Measurements from ENCODE around the gene UBA7.

UBA7 gene

DNA sequence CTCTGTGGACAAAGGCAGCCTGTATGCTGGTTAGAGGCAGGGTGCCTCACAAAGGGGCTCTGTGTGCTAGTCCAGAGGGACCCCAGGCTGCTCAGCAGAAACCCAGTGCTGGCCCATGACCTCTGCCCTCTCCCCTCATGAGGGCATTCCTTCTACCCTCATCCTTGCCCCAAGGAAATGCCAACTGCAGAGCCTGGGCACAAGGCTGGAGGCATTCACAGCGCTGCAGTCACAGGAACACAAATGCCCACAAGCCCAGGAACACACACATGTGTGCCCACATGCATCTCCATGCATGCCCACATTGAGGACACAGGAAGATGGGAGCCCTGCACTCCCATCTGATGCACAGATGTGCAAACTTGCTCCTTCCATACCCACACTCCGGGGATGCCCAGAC is 6.9 kb downstream of the UBA7 start:
- Histone ChIP-seq H3K4me3 (ENCODE audit: low read depth, low read length) (no peak overlapping the region), H3K36me3 (no peaks in the 10 kb centered on the region), H3K27ac (no peak overlapping the region), H3K9me3 (ENCODE audit: severe bottlenecking) (no peaks in the 10 kb centered on the region), H3K27me3 (ENCODE audit: insufficient read depth, low read depth, severe bottlenecking) (peaks cover 7% of the 10 kb centered on the region)
- TF ChIP-seq, protein P1, sequence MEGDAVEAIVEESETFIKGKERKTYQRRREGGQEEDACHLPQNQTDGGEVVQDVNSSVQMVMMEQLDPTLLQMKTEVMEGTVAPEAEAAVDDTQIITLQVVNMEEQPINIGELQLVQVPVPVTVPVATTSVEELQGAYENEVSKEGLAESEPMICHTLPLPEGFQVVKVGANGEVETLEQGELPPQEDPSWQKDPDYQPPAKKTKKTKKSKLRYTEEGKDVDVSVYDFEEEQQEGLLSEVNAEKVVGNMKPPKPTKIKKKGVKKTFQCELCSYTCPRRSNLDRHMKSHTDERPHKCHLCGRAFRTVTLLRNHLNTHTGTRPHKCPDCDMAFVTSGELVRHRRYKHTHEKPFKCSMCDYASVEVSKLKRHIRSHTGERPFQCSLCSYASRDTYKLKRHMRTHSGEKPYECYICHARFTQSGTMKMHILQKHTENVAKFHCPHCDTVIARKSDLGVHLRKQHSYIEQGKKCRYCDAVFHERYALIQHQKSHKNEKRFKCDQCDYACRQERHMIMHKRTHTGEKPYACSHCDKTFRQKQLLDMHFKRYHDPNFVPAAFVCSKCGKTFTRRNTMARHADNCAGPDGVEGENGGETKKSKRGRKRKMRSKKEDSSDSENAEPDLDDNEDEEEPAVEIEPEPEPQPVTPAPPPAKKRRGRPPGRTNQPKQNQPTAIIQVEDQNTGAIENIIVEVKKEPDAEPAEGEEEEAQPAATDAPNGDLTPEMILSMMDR (IDR thresholded peaks at IDR 0.05; ENCODE audit: low read depth, low read length): no peak
- DNase-seq: no peak

GRCh38 chr3:49805897-49806701 is 7.7 kb downstream of the UBA7 start:
- DNase-seq: no peak
- Histone ChIP-seq H3K36me3 (no peaks in the 10 kb centered on the region), H3K4me3 (ENCODE audit: low read depth, low read length) (no peak overlapping the region), H3K27ac (no peak overlapping the region), H3K27me3 (ENCODE audit: insufficient read depth, low read depth, severe bottlenecking) (peaks cover 7% of the 10 kb centered on the region), H3K9me3 (ENCODE audit: severe bottlenecking) (no peaks in the 10 kb centered on the region)
- TF ChIP-seq, protein P1 (IDR thresholded peaks at IDR 0.05; ENCODE audit: low read depth, low read length): no peak

DNA sequence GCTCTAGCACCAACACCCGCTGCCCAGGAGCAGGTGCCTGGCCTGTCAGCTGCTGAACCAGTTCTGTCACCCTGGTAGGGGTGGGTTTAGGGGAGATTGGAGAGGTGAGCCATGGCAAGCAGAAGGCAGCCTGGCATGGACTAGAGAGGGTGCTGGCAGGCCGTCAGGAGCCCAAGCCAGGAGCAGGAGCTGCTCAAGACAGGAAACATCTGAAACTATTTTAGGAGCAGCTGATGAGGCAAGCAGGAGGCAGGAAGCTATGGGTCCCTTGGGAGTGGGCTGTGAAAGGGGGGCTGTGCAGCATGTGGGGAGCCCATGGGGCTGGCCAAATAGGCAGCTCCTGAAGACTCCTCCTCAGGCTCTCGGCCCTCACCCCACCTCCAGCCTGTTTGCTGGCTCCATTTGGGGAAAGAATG is 8.4 kb downstream of the UBA7 start:
- no peaks in the 10 kb centered on the region for H3K9me3 ChIP-seq (ENCODE audit: severe bottlenecking)
- peaks cover 7% of the 10 kb centered on the region for H3K27me3 ChIP-seq (ENCODE audit: insufficient read depth, low read depth, severe bottlenecking)
- no peak overlapping the region for H3K27ac ChIP-seq
- H3K4me3 ChIP-seq (ENCODE audit: low read depth, low read length): no peak overlapping the region
- DNase-seq: no peak
- H3K36me3 ChIP-seq: no peaks in the 10 kb centered on the region
- TF ChIP-seq, protein P1 (IDR thresholded peaks at IDR 0.05; ENCODE audit: low read depth, low read length): no peak

DNA sequence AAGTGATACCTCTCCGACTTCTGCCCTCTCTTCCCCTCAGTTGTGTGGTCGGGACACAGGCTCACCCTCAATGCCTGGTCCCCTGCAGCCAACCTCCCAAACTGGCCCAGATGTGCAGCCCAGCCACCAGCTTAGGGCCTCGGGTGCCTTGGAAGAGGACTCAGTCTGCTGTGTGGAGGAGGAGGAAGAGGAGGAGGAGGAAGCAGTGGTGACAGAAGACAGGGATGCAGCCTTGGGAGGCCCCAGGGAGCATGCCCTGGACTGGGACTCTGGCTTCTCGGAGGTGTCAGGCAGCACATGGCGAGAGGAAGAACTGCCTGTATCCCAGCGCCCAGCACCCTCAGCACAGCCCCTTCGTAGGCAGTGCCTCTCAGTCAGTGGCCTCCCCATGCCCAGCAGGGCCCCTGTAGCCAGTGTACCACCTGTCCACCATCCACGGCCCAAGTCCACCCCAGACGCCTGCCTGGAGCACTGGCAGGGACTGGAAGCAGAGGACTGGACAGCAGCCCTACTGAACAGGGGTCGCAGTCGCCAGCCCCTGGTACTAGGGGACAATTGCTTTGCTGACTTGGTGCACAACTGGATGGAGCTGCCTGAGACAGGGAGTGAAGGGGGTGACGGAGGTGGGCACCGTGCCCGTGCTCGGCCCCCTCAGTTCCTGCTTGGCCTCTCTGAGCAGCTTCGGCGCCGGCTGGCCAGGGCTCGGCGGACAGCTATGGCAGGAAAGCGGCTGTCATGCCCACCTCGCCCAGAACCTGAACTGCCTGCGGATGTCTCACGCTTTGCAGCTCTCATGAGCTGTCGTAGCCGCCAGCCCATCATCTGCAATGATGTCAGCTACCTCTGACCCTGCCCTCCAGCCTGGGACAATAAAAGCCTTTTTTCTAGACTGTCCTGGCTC is 9.4 kb downstream of the UBA7 start:
- Histone ChIP-seq H3K27me3 (ENCODE audit: insufficient read depth, low read depth, severe bottlenecking) (peaks cover 7% of the 10 kb centered on the region), H3K9me3 (ENCODE audit: severe bottlenecking) (no peaks in the 10 kb centered on the region), H3K27ac (no peak overlapping the region)

GRCh38 chr3:49803465-49804140 is 10.2 kb downstream of the UBA7 start:
- peak; percentile 42 for DNase-seq
- Histone ChIP-seq H3K4me3 (ENCODE audit: low read depth, low read length) (peak overlapping the region; percentile 64), H3K36me3 (no peaks in the 10 kb centered on the region), H3K27ac (peak overlapping the region; percentile 47), H3K9me3 (ENCODE audit: severe bottlenecking) (no peaks in the 10 kb centered on the region), H3K27me3 (ENCODE audit: insufficient read depth, low read depth, severe bottlenecking) (peaks cover 7% of the 10 kb centered on the region)
- TF ChIP-seq, protein P1 (IDR thresholded peaks at IDR 0.05; ENCODE audit: low read depth, low read length): no peak

More for the DNA sequence above, 9.4 kb downstream of the UBA7 start:
- no peak overlapping the region for H3K4me3 ChIP-seq (ENCODE audit: low read depth, low read length)
- TF ChIP-seq, protein P1 (IDR thresholded peaks at IDR 0.05; ENCODE audit: low read depth, low read length): no peak
- no peaks in the 10 kb centered on the region for H3K36me3 ChIP-seq
- DNase-seq: no peak

All from WERI-Rb-1 (cell line).